Neural progenitor cell (in vitro differentiated cells): Measurements from ENCODE around the gene FOLR2. TPM values are rescaled to one million over a fixed set of nuclear protein-coding genes. Genes with fewer than 3 reads are reported as not detected.
A peak's percentile ranks its signal among the peaks of the same experiment; 100 is the strongest.

Experiments used
- DNase-seq: peaks from one replicate; pipeline ENCODE4 v3.0.0-alpha.2; 2016; ENCODE audit warnings: low spot score
- H2AFZ ChIP-seq: fragments of 200-600 bp; sonication (generic); replicated peaks from 2 replicates; pipeline ENCODE4 v1.6.1; 2016; ENCODE audit warnings: antibody characterized with exemption
- H3F3A ChIP-seq: fragments of 200-600 bp; sonication (generic); 2 replicates; pipeline ENCODE4 v1.6.1; 2016; ENCODE audit warnings: antibody characterized with exemption, low read depth
- H3K27ac ChIP-seq: fragments of 200-600 bp; sonication (generic); 2 replicates; pipeline ENCODE4 v1.5.1; 2016; ENCODE audit warnings: mild to moderate bottlenecking
- H3K27me3 ChIP-seq: fragments of 200-600 bp; sonication (generic); 2 replicates; pipeline ENCODE4 v1.6.1; 2016; ENCODE audit warnings: mild to moderate bottlenecking, moderate library complexity
- H3K36me3 ChIP-seq: fragments of 200-600 bp; sonication (generic); 2 replicates; pipeline ENCODE4 v1.5.1; 2016
- H3K4me1 ChIP-seq: fragments of 200-600 bp; sonication (generic); 2 replicates; pipeline ENCODE4 v1.6.1; 2016; ENCODE audit warnings: mixed run types
- H3K4me2 ChIP-seq: fragments of 200-600 bp; sonication (generic); 2 replicates; pipeline ENCODE4 v1.6.1; 2016
- H3K4me3 ChIP-seq: fragments of 200-600 bp; sonication (generic); 2 replicates; pipeline ENCODE4 v1.5.1; 2016
- H3K79me2 ChIP-seq: fragments of 200-600 bp; sonication (generic); 2 replicates; pipeline ENCODE4 v1.6.1; 2016; ENCODE audit warnings: low read depth
- H3K9ac ChIP-seq: fragments of 200-600 bp; sonication (generic); 2 replicates; pipeline ENCODE4 v1.6.1; 2016
- H3K9me3 ChIP-seq: fragments of 200-600 bp; sonication (generic); 2 replicates; pipeline ENCODE4 v1.5.1; 2016; ENCODE audit warnings: low read depth
- H4K20me1 ChIP-seq: fragments of 200-600 bp; sonication (generic); 2 replicates; pipeline ENCODE4 v1.6.1; 2016; ENCODE audit warnings: low read depth
- H3K27ac Mint-ChIP-seq: 3 replicates; pipeline ENCODE4 v1.8.0; 2021; ENCODE audit warnings: mixed read lengths
- H3K27me3 Mint-ChIP-seq: 2 replicates; pipeline ENCODE4 v1.8.0; 2022; ENCODE audit warnings: low read depth, mild to moderate bottlenecking, inconsistent platforms, moderate library complexity, mixed read lengths; ENCODE audit not compliant: insufficient read depth
- H3K36me3 Mint-ChIP-seq: 3 replicates; pipeline ENCODE4 v1.8.0; 2021; ENCODE audit warnings: mixed read lengths
- H3K4me1 Mint-ChIP-seq: 3 replicates; pipeline ENCODE4 v1.8.0; 2021; ENCODE audit warnings: mixed read lengths
- H3K4me3 Mint-ChIP-seq: 3 replicates; pipeline ENCODE4 v1.8.0; 2021; ENCODE audit warnings: mild to moderate bottlenecking, moderate library complexity, mixed read lengths
- H3K9me3 Mint-ChIP-seq: 3 replicates; pipeline ENCODE4 v1.8.0; 2020; ENCODE audit warnings: mixed read lengths
- CTCF ChIP-seq: fragments of 200-600 bp; sonication (generic); IDR thresholded peaks from 2 replicates; pipeline ENCODE4 v1.5.1; 2017; ENCODE audit warnings: antibody characterized with exemption, mild to moderate bottlenecking
- EZH2 ChIP-seq: fragments of 200-600 bp; sonication (generic); IDR thresholded peaks from 2 replicates; pipeline ENCODE4 v1.6.1; 2017; ENCODE audit warnings: antibody characterized with exemption, mild to moderate bottlenecking, moderate library complexity
- EZH2phosphoT487 ChIP-seq: fragments of 200-600 bp; sonication (generic); IDR thresholded peaks from 2 replicates; pipeline ENCODE4 v1.6.1; 2017; ENCODE audit warnings: antibody characterized with exemption
- total RNA-seq: library from RNA; depleted of rRNA; stranded (reverse); fragments of >200 nt; gene quantifications from 2 replicates; pipeline ENCODE4 v1.2.3, GENCODE V29; 2015; ENCODE audit warnings: low replicate concordance

The FOLR2 gene
- total RNA-seq, 1 donor from 2014 or later = not detected

- H2AFZ ChIP-seq = peak overlapping the region; percentile 33
- peak overlapping the region; percentile 94 for H3K27ac Mint-ChIP-seq
- peak overlapping the region; percentile 57 for H3K9ac ChIP-seq
- no peaks in the 10 kb centered on the region for H3K36me3 ChIP-seq
- peak overlapping the region; percentile 97 for H3K4me2 ChIP-seq
- peaks cover 23% of the 10 kb centered on the region for H3K4me1 Mint-ChIP-seq
- peaks cover 19% of the 10 kb centered on the region for H4K20me1 ChIP-seq
- H3K4me1 ChIP-seq = peaks cover 5% of the 10 kb centered on the region
- H3K79me2 ChIP-seq = peaks cover 26% of the 10 kb centered on the region
- peak overlapping the region; percentile 95 for H3K4me3 Mint-ChIP-seq
- DNase-seq = peak; percentile 57
- no peak for TF ChIP-seq EZH2phosphoT487
- TF ChIP-seq CTCF = no peak
- TF ChIP-seq EZH2 = no peak
- H3F3A ChIP-seq = peaks cover 19% of the 10 kb centered on the region
- H3K36me3 Mint-ChIP-seq = peaks cover 3% of the 10 kb centered on the region
- no peaks in the 10 kb centered on the region for H3K9me3 Mint-ChIP-seq
- H3K27ac ChIP-seq = no peak overlapping the region
- peaks cover 7% of the 10 kb centered on the region for H3K27me3 Mint-ChIP-seq
- peak overlapping the region; percentile 87 for H3K4me3 ChIP-seq
- H3K9me3 ChIP-seq = no peaks in the 10 kb centered on the region
- H3K27me3 ChIP-seq = no peaks in the 10 kb centered on the region
These were observed 7.3 kb downstream of the FOLR2 start for GRCh38 chr11:72223615-72224563.

GRCh38 chr11:72224564-72225410, 8.2 kb downstream of the FOLR2 start, which contains the start of gene INPPL1:
INPPL1 (plus strand) TSS chr11:72224767; CDS start chr11:72224985, 218 bp downstream.
- peak within 1 kb of the TSS; percentile 33 for H2AFZ ChIP-seq
- peak; percentile 85 for DNase-seq
- H3K4me3 ChIP-seq = peak within 1 kb of the TSS; percentile 87
- peak within 1 kb of the TSS; percentile 95 for H3K4me3 Mint-ChIP-seq
- H3K9ac ChIP-seq = peak within 1 kb of the TSS; percentile 57
- no peaks in the 10 kb centered on the region for H3K36me3 ChIP-seq
- peak within 1 kb of the TSS; percentile 94 for H3K27ac Mint-ChIP-seq
- peaks cover 19% of the 10 kb centered on the region for H4K20me1 ChIP-seq
- H3K36me3 Mint-ChIP-seq = peaks cover 11% of the 10 kb centered on the region
- H3F3A ChIP-seq = peaks cover 19% of the 10 kb centered on the region
- peaks cover 23% of the 10 kb centered on the region for H3K4me1 Mint-ChIP-seq
- H3K9me3 Mint-ChIP-seq = no peaks in the 10 kb centered on the region
- no peaks in the 10 kb centered on the region for H3K9me3 ChIP-seq
- no peaks in the 10 kb centered on the region for H3K27me3 ChIP-seq
- no peak for TF ChIP-seq EZH2phosphoT487
- TF ChIP-seq CTCF = no peak
- no peak for TF ChIP-seq EZH2
- peaks cover 7% of the 10 kb centered on the region for H3K27me3 Mint-ChIP-seq
- H3K79me2 ChIP-seq = peaks cover 26% of the 10 kb centered on the region
- H3K4me2 ChIP-seq = peak within 1 kb of the TSS; percentile 97
- no peak within 1 kb of the TSS for H3K27ac ChIP-seq
- H3K4me1 ChIP-seq = peaks cover 5% of the 10 kb centered on the region

GRCh38 chr11:72225411-72225951, 8.9 kb downstream of the FOLR2 start:
- peaks cover 23% of the 10 kb centered on the region for H3K4me1 Mint-ChIP-seq
- Histone ChIP-seq H3K79me2 (peaks cover 26% of the 10 kb centered on the region), H3K9ac (peak overlapping the region; percentile 57), H2AFZ (no peak overlapping the region), H3K9me3 (no peaks in the 10 kb centered on the region), H3K4me2 (peak overlapping the region; percentile 97), H3F3A (peaks cover 19% of the 10 kb centered on the region), H3K27me3 (no peaks in the 10 kb centered on the region), H3K4me3 (peak overlapping the region; percentile 87), H3K27ac (no peak overlapping the region), H4K20me1 (peaks cover 19% of the 10 kb centered on the region), H3K36me3 (no peaks in the 10 kb centered on the region), H3K4me1 (peaks cover 5% of the 10 kb centered on the region)
- peak; percentile 32 for DNase-seq
- TF ChIP-seq CTCF (no peak), EZH2 (no peak), EZH2phosphoT487 (no peak)
- H3K27me3 Mint-ChIP-seq = peaks cover 6% of the 10 kb centered on the region
- H3K4me3 Mint-ChIP-seq = peak overlapping the region; percentile 95
- peaks cover 14% of the 10 kb centered on the region for H3K36me3 Mint-ChIP-seq
- no peaks in the 10 kb centered on the region for H3K9me3 Mint-ChIP-seq
- H3K27ac Mint-ChIP-seq = peak overlapping the region; percentile 88
